Heart left ventricle (tissue), 16 donors: ENCODE measurements around the gene RCE1. TPM values are rescaled to one million over a fixed set of nuclear protein-coding genes. Genes with fewer than 3 reads are reported as not detected.
A peak's percentile ranks its signal among the peaks of the same experiment; 100 is the strongest.

Source experiments
- ATAC-seq, 4 donors: fragments of 200-7000 bp; cut with Tn5 transposase; one replicate each; pipeline ENCODE4 v1.9.1; 2020 to 2022; ENCODE audit warnings: moderate library complexity in 4 of 4, mild to moderate bottlenecking in 3 of 4, moderate number of reproducible peaks in 1 of 4
- DNase-seq, 5 donors: peaks; one replicate each; pipeline ENCODE4 v3.0.0-alpha.2; 2020
- H3K27ac ChIP-seq, 12 donors: fragments of 200-600 bp; sonication (generic) in 4 of 12; one replicate each; pipeline versions ENCODE4 v1.5.0 to v1.8.0; 2016 to 2022; ENCODE audit warnings: mild to moderate bottlenecking in 2 of 12
- H3K27me3 ChIP-seq, 9 donors: fragments of 200-600 bp; sonication (generic) in 2 of 9; one replicate each; pipeline versions ENCODE4 v1.5.1 to v1.8.0; 2016 to 2022; ENCODE audit warnings: mild to moderate bottlenecking in 3 of 9
- H3K36me3 ChIP-seq, 9 donors: fragments of 200-600 bp; sonication (generic) in 2 of 9; one replicate each; pipeline versions ENCODE4 v1.5.0 to v1.8.0; 2018 to 2022; ENCODE audit warnings: mild to moderate bottlenecking in 2 of 9
- H3K4me1 ChIP-seq, 12 donors: fragments of 200-600 bp; sonication (generic) in 4 of 12; one replicate each; pipeline versions ENCODE4 v1.5.0 to v1.8.0; 2016 to 2022; ENCODE audit warnings: mild to moderate bottlenecking in 3 of 12
- H3K4me3 ChIP-seq, 12 donors: fragments of 200-600 bp; sonication (generic) in 4 of 12; one replicate each; pipeline versions ENCODE4 v1.5.0 to v1.8.0; 2017 to 2022; ENCODE audit warnings: mild to moderate bottlenecking in 9 of 12, moderate library complexity in 4 of 12
- H3K9me3 ChIP-seq, 12 donors: fragments of 200-600 bp; sonication (generic) in 4 of 12; one replicate each; pipeline versions ENCODE4 v1.5.0 to v1.8.0; 2016 to 2022; ENCODE audit warnings: mild to moderate bottlenecking in 1 of 12
- POLR2A ChIP-seq, 2 donors: fragments of 450-650 bp; IDR thresholded peaks; one replicate each; pipeline ENCODE4 v1.6.1; 2017; ENCODE audit warnings: antibody characterized with exemption in 2 of 2, mild to moderate bottlenecking in 2 of 2, moderate library complexity in 2 of 2
- WGBS, 4 donors: extraction: QIAGEN DNeasy Blood & Tissue Kit in 2 of 4; methylation state at CpG; one replicate each; pipeline versions ENCODE4 v1.1.5 to v1.1.7; 2013 to 2018; 5-methylcytosine and 5-hydroxymethylcytosine counted together
- intact Hi-C, 10 donors: fragments of 100-400 bp; cut with DNase I; formaldehyde crosslinking; loops; one replicate each; pipeline versions ENCODE4 v1.11.1 to v1.14.2; 2022
- polyA plus RNA-seq, 2 donors: library from polyadenylated mRNA; stranded (reverse); fragments of 200-250 nt; gene quantifications; one replicate each; pipeline ENCODE4 v1.2.3, GENCODE V29; 2013
- total RNA-seq, 9 donors: library from RNA; depleted of rRNA in 2 of 9; stranded (reverse); fragments of >200 nt in 2 of 9; fragmentation: NEBNext Ultra II Directional in 3 of 9; extraction: Animal tissue kit (Norgen Biotek cat#: 25700) in 3 of 9; gene quantifications; one replicate each; pipeline versions ENCODE4 v1.1.0 to v1.2.4, GENCODE V29; 2016 to 2023
- TF ChIP-seq, protein P1 (sequence below), 12 donors: fragments of 200-600 bp; sonication (generic) in 4 of 12; IDR thresholded peaks; one replicate each; pipeline versions ENCODE4 v1.5.0 to v1.8.0; 2018 to 2022; ENCODE audit warnings: antibody characterized with exemption in 12 of 12, mild to moderate bottlenecking in 5 of 12
- donor health status: ischemic (EF 13 %, LVEDD 7.1; RV severe dilation, severe dysfunction).
- donor health status: healthy with polysubstance abuse.
- donor health status: DM: no; HTN: yes; CAD: no.
- donor health status: DM: no; HTN: no; CAD: no.
- donor health status: ischemic (EF 25% LVEDD 6.9; RV normal size, moderate dysfunction).
- donor health status: ischemic (EF 25% LVEDD 5.7; RV mildly dilated, moderate dysfunction).
- donor health status: healthy.
- donor health status: DM: yes; HTN: yes; CAD: no.
- donor health status: ischemic (EF 35%, LVEDD 5.7; RV mildly dilated, moderate dysfunction).
- donor health status: nonischemic (EF 11% LVEDD 7.7; RV severe dilation, severe dysfunction).
- donor health status: DM: yes; HTN: yes; CAD: no.
- donor health status: PGD.
- donor health status: ischemic (EF 29% LVEDD 5.4; RV normal size, mild dysfunction).
- donor health status: nonischemic (EF 23%, LVEDD 6.1; RV moderate dilation, normal function).

The RCE1 gene
- total and polyA plus RNA-seq, 11 donors = 2.1 to 9.5 (median 5.0) TPM

GRCh38 chr11:66870131-66870530 is 26.9 kb downstream of the RCE1 start:
- ATAC-seq (no peak), DNase-seq (no peak)
- 97% methylated on average over 14 to 16 of the region's 16 CpGs for WGBS, 4 donors
- H3K36me3 ChIP-seq = peaks cover 0 to 21% (median 0%) of the 10 kb centered on the region in 9 donors
- H3K4me1 ChIP-seq = no peaks in the 10 kb centered on the region
- H3K9me3 ChIP-seq = no peaks in the 10 kb centered on the region
- no peak overlapping the region for H3K27ac ChIP-seq
- intact Hi-C loops = no loop called here
- TF ChIP-seq POLR2A (IDR thresholded peaks at IDR 0.05) = no peak
- TF ChIP-seq, protein P1, sequence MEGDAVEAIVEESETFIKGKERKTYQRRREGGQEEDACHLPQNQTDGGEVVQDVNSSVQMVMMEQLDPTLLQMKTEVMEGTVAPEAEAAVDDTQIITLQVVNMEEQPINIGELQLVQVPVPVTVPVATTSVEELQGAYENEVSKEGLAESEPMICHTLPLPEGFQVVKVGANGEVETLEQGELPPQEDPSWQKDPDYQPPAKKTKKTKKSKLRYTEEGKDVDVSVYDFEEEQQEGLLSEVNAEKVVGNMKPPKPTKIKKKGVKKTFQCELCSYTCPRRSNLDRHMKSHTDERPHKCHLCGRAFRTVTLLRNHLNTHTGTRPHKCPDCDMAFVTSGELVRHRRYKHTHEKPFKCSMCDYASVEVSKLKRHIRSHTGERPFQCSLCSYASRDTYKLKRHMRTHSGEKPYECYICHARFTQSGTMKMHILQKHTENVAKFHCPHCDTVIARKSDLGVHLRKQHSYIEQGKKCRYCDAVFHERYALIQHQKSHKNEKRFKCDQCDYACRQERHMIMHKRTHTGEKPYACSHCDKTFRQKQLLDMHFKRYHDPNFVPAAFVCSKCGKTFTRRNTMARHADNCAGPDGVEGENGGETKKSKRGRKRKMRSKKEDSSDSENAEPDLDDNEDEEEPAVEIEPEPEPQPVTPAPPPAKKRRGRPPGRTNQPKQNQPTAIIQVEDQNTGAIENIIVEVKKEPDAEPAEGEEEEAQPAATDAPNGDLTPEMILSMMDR (IDR thresholded peaks at IDR 0.05) = no peak
- no peaks in the 10 kb centered on the region for H3K27me3 ChIP-seq
- H3K4me3 ChIP-seq = no peak overlapping the region

DNA sequence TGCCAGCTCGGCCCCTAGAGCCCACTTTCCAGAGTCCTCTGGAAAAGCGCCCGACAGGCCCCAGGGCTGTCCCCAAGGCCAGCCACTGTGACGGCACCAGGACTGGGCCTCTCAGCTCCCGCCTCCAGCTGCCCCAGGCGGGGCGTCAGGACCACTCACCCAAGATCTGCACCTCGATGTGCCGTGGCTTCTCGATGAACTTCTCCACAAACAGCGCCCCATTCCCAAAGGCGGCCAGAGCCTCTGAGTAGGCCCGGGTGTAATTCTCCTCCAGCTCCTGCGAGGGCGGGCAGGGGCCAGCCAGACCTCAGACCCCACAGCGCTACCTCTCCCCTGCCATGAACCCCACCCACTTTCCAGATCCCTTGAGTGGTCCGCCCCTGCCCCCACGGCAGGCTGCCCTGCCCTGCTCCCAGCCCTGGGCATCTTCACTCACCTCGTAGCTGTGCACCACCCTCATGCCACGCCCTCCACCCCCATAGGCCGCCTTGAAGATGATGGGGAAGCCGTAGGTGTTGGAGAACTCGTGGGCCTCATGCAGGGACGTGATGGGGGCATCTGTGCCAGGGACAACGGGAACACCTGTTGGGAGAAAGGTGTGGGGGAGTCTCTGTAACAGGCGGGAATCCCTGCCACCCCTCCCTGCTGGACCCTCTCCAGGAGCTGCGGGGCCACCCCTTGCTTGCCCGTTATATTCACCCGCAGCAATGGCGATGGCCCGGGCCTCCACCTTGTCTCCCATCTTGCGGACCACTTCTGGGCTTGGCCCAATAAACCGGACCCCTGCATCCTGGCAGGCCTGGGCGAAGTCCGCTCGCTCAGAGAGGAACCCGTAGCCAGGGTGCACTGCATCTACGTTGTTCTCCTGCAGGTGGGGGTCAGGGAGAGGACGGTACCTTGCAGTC is 27.6 kb downstream of the RCE1 start:
- no peaks in the 10 kb centered on the region for H3K27me3 ChIP-seq
- 94 to 96% (median 95%) methylated on average over 27 to 39 of the region's 39 CpGs for WGBS, 4 donors
- no peaks in the 10 kb centered on the region for H3K9me3 ChIP-seq
- H3K27ac ChIP-seq = no peak overlapping the region
- no peak for ATAC-seq
- TF ChIP-seq, protein P1 (IDR thresholded peaks at IDR 0.05) = no peak
- TF ChIP-seq POLR2A (IDR thresholded peaks at IDR 0.05) = no peak
- H3K4me1 ChIP-seq = no peaks in the 10 kb centered on the region
- DNase-seq = peak in 1 of 5 donors; percentile 14
- H3K36me3 ChIP-seq = peaks cover 0 to 21% (median 0%) of the 10 kb centered on the region in 9 donors
- intact Hi-C loops = no loop called here
- no peak overlapping the region for H3K4me3 ChIP-seq

- no peaks in the 10 kb centered on the region for H3K4me1 ChIP-seq
- peaks cover 0 to 21% (median 0%) of the 10 kb centered on the region in 9 donors for H3K36me3 ChIP-seq
- H3K27ac ChIP-seq = no peak overlapping the region
- no peaks in the 10 kb centered on the region for H3K27me3 ChIP-seq
- H3K4me3 ChIP-seq = no peak overlapping the region
- intact Hi-C loops = no loop called here
- 96 to 98% (median 97%) methylated on average over 8 to 18 of the region's 18 CpGs for WGBS, 4 donors
- DNase-seq = no peak
- ATAC-seq = no peak
- TF ChIP-seq, protein P1 (IDR thresholded peaks at IDR 0.05) = no peak
- no peak for TF ChIP-seq POLR2A (IDR thresholded peaks at IDR 0.05)
- no peaks in the 10 kb centered on the region for H3K9me3 ChIP-seq
These were observed 28.3 kb downstream of the RCE1 start for GRCh38 chr11:66871521-66871901.

DNA sequence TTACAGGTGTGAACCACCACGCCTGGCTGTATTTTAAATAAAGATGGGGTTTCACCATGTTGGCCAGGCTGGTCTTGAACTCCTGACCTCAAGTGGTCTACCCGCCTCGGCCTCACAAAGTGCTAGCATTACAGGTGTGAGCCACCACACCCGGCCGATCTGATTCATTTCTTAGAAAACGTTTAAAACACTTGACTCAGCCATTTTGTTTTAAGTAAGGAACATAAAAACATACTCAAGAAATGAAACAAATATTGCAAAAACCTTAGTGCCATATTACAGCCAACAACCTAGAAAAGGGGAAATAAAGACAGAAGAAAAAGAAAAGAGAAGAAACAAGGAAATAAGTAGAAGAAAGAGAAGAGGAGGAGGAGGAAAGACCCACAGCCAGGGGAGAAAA is 31.0 kb downstream of the RCE1 start:
- peaks cover 0 to 21% (median 0%) of the 10 kb centered on the region in 9 donors for H3K36me3 ChIP-seq
- no peak overlapping the region for H3K27ac ChIP-seq
- peaks cover 0 to 6% (median 0%) of the 10 kb centered on the region in 12 donors for H3K4me1 ChIP-seq
- H3K27me3 ChIP-seq = no peaks in the 10 kb centered on the region
- 92 to 95% (median 92%) methylated on average over 6 of the region's 6 CpGs for WGBS, 4 donors
- no peak overlapping the region for H3K4me3 ChIP-seq
- TF ChIP-seq, protein P1 (IDR thresholded peaks at IDR 0.05) = no peak
- TF ChIP-seq POLR2A (IDR thresholded peaks at IDR 0.05) = no peak
- intact Hi-C loops = no loop called here
- no peak for ATAC-seq
- peak in 1 of 5 donors; percentile 8 for DNase-seq
- no peaks in the 10 kb centered on the region for H3K9me3 ChIP-seq
